Cerebellar nuclear complex (tissue), 1 donor: ENCODE results near the gene EMD.
"Not testable (repeated sequence)": the region's sequence is repeated elsewhere in the genome, so short reads cannot be mapped to it uniquely, and the experiment has no call there.

Experiments used
- DNase-seq, 2 experiments: peaks; one replicate each; lab custom pipeline; 2025; lab: John Stamatoyannopoulos, UW

Gene EMD

GRCh38 chrX:154396363-154396762 is 17.3 kb downstream of the EMD start:
- DNase-seq = not testable (repeated sequence)

- no peak for DNase-seq
Measured at GRCh38 chrX:154396973-154397887, 18.1 kb downstream of the EMD start.

GRCh38 chrX:154397888-154398667 is 19.0 kb downstream of the EMD start, which contains the start of gene RPL10:
TSS of gene RPL10 (plus strand) at chrX:154398377. CDS start at chrX:154398520, 143 bp downstream.
- peak; percentile 48 to 71 for DNase-seq

GRCh38 chrX:154398668-154399526 is 19.8 kb downstream of the EMD start:
- peak in 1 of 2 experiments; percentile 40 for DNase-seq

- DNase-seq = no peak
Measured at GRCh38 chrX:154399527-154400368, 20.7 kb downstream of the EMD start.

- not testable (repeated sequence) for DNase-seq
Measured at GRCh38 chrX:154400369-154400817, 21.3 kb downstream of the EMD start.

GRCh38 chrX:154401045-154401799 is 22.1 kb downstream of the EMD start:
- no peak for DNase-seq

GRCh38 chrX:154401918-154402621 is 23.0 kb downstream of the EMD start:
- no peak for DNase-seq

GRCh38 chrX:154402622-154403127 is 23.6 kb downstream of the EMD start:
- DNase-seq = no peak

GRCh38 chrX:154403192-154403591 is 24.1 kb downstream of the EMD start:
- no peak for DNase-seq

GRCh38 chrX:154403858-154404257 is 24.8 kb downstream of the EMD start:
- DNase-seq = no peak

GRCh38 chrX:154404625-154405192 is 25.6 kb downstream of the EMD start:
- DNase-seq = no peak

- no peak for DNase-seq
Measured at GRCh38 chrX:154408659-154409221, 29.6 kb downstream of the EMD start.

- DNase-seq = no peak
Measured at GRCh38 chrX:154409222-154409871, 30.3 kb downstream of the EMD start, which contains the start of gene DNASE1L1. TSS of gene DNASE1L1 (minus strand) at chrX:154409254. CDS start at chrX:154405568, 3,686 bp downstream.

- no peak for DNase-seq
Measured at GRCh38 chrX:154411981-154412340, 32.9 kb downstream of the EMD start.

- no peak for DNase-seq
Measured at GRCh38 chrX:154412468-154412867, 33.4 kb downstream of the EMD start.

GRCh38 chrX:154413142-154413541 is 34.0 kb downstream of the EMD start:
- no peak for DNase-seq

- no peak for DNase-seq
Measured at GRCh38 chrX:154417157-154417556, 38.1 kb downstream of the EMD start.
